NT2/D1 (cell line): ENCODE data around the gene CRYBG2.

ENCODE experiments used
- YY1 ChIP-seq: IDR thresholded peaks from 2 replicates; pipeline ENCODE4 v1.6.1; 2011; ENCODE audit not compliant: insufficient read length, insufficient read depth
- ZNF274 ChIP-seq: IDR thresholded peaks from 2 replicates; pipeline ENCODE4 v1.6.1; 2011; ENCODE audit warnings: mild to moderate bottlenecking, low read depth, low read length

- no peak for TF ChIP-seq ZNF274
- no peak for TF ChIP-seq YY1
Observed at GRCh38 chr1:26290882-26291261, 63.1 kb downstream of the CRYBG2 start.
